NCI-H2081 treated with DMSO at 0.1 percent for 48 hours (cell line): Measurements from ENCODE around the gene SOX6.
"Not testable (repeated sequence)": the region's sequence is repeated elsewhere in the genome, so short reads cannot be mapped to it uniquely, and the experiment has no call there.

Source experiments
- DNase-seq: peaks from one replicate; lab custom pipeline; 2025; lab: John Stamatoyannopoulos, UW

SOX6 gene

GRCh38 chr11:16149476-16149875, 206.9 kb downstream of the SOX6 start:
- DNase-seq = no peak

- DNase-seq = no peak
These were observed 207.9 kb downstream of the SOX6 start for GRCh38 chr11:16148301-16148931.

DNA sequence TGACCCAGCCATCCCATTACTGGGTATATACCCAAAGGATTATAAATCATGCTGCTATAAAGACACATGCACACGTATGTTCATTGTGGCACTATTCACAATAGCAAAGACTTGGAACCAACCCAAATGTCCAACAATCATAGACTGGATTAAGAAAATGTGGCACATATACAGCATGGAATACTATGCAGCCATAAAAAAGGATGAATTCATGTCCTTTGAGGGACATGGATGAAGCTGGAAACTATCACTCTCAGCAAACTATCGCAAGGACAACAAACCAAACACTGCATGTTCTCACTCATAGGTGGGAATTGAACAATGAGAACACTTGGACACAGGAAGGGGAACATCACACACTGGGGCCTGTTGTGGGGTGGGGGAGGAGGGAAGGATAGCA, 209.4 kb downstream of the SOX6 start:
- not testable (repeated sequence) for DNase-seq

DNA sequence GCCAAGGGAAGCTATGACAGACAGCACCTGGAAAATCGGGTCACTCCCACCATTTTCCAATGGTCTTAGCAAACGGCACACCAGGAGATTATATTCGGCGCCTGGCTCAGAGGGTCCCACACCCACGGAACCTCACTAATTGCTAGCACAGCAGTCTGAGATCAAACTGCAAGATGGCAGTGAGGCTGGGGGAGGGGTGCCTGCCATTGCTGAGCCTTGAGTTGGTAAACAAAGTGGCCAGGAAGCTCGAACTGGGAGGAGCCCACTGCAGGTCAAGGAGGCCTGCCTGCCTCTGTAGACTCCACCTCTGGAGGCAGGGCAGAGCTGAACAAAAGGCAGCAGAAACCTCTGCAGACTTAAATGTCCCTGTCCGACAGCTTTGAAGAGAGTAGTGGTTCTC, 214.7 kb downstream of the SOX6 start:
- not testable (repeated sequence) for DNase-seq

- DNase-seq = not testable (repeated sequence)
These were observed 215.2 kb downstream of the SOX6 start for GRCh38 chr11:16141162-16141561.

DNA sequence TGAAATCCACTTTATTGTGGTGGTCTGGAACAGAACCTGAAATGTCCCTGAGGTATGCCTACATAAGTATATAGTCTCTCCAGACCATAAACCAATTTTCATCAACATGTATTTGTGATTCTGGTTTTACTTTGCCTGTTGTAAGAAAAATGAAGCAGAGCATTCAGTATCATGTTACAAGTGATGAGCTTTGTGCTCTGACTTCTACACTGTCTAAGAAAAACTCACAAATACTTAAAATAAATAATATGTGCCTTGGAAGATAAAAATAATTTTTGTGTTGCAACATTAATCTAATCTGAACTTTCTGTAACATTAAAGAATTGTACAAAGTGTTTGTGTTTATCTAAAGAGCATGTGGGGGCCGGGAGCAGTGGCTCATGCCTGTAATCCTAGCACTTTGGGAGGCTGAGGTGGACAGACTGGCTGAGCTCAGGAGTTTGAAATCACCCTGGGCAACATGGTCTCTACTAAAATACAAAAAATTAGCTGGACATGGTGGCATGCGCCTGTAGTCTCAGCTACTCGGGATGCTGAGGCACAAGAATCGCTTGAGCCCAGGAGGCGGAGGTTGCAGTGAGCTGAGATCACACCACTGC, 219.5 kb downstream of the SOX6 start:
- no peak for DNase-seq

- DNase-seq = no peak
These were observed 222.5 kb downstream of the SOX6 start for GRCh38 chr11:16133867-16134266.

DNA sequence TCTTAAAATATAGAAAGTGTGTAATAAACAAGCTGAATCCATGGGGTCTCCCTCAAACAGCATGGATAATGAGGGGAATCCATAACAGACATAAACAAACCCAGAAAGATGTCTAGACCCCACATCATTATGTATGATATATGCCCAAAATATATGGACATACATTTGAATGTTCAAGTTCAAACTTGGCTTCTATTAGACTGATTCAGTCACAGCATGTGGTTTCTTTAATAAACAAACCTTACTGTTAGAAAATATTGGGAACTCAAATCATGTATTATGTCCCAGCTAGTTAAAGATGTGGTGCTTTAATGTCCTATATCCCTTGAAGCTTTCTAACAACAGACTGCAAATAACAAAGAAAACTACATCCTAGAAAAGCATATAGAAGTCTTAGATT, 228.6 kb downstream of the SOX6 start:
- no peak for DNase-seq

DNA sequence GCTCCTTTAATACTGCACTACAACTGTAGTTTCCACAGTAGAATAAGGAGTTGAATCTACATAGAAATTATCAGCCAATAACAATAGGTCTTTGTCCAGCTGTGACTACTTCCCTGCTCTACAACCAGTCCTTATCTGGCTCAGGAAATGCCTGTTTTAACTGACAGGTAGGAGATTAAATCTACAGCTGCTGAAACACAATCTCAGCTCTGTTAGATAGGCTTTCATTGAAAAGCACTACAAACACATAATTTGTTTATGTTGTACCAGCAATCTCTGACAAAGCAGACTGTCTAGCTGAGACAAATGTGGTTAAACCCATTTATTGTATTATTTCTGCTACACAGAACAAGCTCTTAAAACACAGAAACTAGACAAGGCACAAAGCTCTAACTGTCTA, 230.0 kb downstream of the SOX6 start:
- peak; percentile 80 for DNase-seq

- DNase-seq = no peak
These were observed 230.6 kb downstream of the SOX6 start for GRCh38 chr11:16125796-16126195.

GRCh38 chr11:16124390-16124789, 232.0 kb downstream of the SOX6 start:
- DNase-seq = no peak

- DNase-seq = no peak
These were observed 234.5 kb downstream of the SOX6 start for GRCh38 chr11:16121853-16122252.

DNA sequence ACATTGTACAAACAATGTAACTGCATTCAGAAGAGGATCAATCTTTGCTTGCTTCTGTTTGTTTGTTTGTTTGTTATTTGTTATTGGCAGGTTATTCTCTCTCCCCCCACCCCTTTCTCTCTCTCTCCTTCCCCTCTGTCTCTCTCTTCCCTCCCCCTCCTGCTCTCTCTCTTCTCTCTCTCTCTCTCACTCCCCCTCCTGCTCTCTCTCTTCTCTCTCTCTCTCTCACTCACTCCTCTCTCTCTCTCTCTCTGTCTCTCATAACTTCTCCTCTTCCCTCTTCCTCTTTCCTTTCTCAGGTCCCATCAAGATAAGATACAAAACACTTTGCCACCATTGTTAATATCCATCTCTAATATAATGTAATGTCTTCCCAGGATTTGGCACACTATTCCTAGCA, 236.3 kb downstream of the SOX6 start:
- no peak for DNase-seq

- DNase-seq = no peak
These were observed 238.2 kb downstream of the SOX6 start for GRCh38 chr11:16117989-16118756.

DNA sequence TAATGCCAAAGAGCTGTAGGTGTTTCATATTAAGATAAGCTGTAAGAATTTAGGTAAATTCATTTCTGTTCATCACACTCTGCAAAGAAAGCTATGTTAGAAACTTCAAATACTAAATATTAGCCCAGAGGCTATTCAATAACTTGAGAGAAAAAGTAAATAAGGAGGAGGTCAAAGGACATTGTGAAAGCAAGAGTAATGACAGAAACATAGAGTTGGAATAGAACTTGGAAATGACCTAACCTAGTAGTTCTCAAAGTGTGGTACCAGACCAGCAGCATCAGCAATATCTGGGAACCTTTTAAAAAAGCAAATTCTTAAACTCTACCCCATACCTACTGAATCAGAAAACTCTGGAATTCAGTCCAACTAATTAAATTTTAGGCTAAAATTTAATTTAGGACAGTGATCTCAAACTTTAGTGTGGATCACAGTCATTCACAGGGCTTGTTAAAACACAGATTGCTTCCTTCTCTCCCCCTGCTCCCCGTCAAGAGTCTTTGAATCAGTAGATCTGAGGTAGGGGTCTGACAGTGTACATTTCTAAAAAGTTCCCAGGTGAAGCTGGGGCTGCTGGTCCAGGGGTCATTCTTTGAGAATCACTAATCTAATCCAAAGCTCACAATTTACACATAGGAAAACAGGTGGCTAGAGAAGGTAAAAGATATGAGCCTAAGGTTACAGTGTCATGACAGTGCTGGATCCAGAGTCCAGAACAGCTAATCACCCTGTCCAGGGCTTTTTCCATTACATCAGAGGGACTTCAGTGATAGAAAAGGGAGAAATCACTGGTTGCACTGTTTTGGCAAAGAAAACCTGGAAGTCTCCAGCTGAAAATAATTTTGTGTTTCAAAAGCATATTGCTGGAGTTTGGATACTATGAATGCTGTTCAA, 241.1 kb downstream of the SOX6 start:
- no peak for DNase-seq

- no peak for DNase-seq
These were observed 241.9 kb downstream of the SOX6 start for GRCh38 chr11:16114431-16114830.

GRCh38 chr11:16111690-16112089, 244.7 kb downstream of the SOX6 start:
- DNase-seq = no peak

DNA sequence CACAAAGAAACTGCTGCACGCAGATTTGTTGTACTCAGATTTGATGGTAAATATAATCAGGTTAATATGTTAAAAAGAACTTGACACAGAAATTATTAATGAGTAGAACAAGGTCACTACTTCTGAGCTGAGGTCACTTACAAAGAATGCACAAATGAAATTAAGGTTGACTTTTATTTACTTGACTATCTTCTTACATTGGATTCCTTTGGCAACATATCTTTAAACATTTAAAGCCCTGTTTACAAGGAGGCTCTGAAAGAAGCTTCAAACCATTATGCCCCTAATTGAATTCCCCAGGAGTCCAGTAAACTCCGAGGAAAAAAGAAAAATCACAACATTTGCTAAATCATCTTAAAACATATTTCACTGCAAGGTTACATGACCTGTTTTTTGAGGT, 245.5 kb downstream of the SOX6 start:
- no peak for DNase-seq

GRCh38 chr11:16099343-16099900, 256.9 kb downstream of the SOX6 start:
- DNase-seq = no peak

DNA sequence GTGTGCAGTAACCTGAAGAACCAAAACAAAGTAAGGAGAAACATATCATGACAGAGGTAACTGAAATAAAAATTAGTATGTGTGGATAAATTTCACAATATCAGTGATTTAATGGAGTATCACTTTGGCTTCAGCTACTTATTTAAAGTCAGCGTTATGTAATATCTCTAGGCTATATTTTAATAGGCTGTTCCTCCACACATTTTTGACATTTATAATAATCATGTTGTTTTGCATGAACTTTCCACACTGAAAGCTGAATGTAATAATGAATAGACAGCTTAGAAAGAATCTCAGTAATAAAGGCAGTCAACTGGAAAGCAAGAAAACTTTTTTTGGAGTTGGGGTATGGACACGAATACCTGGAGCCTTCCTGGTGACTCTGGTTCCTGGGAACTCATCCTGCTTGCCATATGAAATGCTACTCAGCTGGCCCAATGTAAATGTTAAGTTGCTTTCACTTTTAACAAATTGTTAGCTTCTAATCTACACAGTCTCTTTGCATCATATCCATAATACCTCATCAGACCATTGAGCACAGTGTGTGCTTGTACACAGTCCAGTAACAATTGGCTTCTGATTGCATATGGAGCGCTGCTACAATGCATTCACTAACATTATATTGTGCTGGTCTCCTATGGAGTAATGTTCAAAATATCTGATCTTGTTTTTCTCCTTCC, 257.7 kb downstream of the SOX6 start:
- DNase-seq = no peak

GRCh38 chr11:16097543-16097942, 258.8 kb downstream of the SOX6 start:
- peak; percentile 81 for DNase-seq
